Type B pancreatic cell (in vitro differentiated cells): ENCODE data around the gene CASP5. TPM values are rescaled to one million over a fixed set of nuclear protein-coding genes. Genes with fewer than 3 reads are reported as not detected.
A peak's percentile ranks its signal among the peaks of the same experiment; 100 is the strongest.
"Not testable (repeated sequence)": the region's sequence is repeated elsewhere in the genome, so short reads cannot be mapped to it uniquely, and the experiment has no call there.

ENCODE experiments used
- DNase-seq: peaks from one replicate; pipeline ENCODE4 v3.0.0; 2021; ENCODE audit warnings: mixed read lengths; ENCODE audit not compliant: unreplicated experiment; ENCODE audit errors: extremely low spot score
- H3K27ac Mint-ChIP-seq: 2 replicates; pipeline ENCODE4 v1.8.0; 2021; ENCODE audit warnings: mild to moderate bottlenecking, mixed read lengths
- H3K27me3 Mint-ChIP-seq: 2 replicates; pipeline ENCODE4 v1.8.0; 2021; ENCODE audit warnings: mixed read lengths
- H3K36me3 Mint-ChIP-seq: 2 replicates; pipeline ENCODE4 v1.8.0; 2021; ENCODE audit warnings: mixed read lengths
- H3K4me1 Mint-ChIP-seq: one replicate; pipeline ENCODE4 v1.8.0; 2021; ENCODE audit warnings: mixed read lengths; ENCODE audit not compliant: unreplicated experiment
- H3K4me3 Mint-ChIP-seq: 2 replicates; pipeline ENCODE4 v1.8.0; 2021; ENCODE audit warnings: mild to moderate bottlenecking, mixed read lengths
- H3K9me3 Mint-ChIP-seq: 2 replicates; pipeline ENCODE4 v1.8.0; 2021; ENCODE audit warnings: mixed read lengths
- CTCF ChIP-seq: fragments of 200-600 bp; sonication (generic); conservative IDR thresholded peaks from 2 replicates; pipeline ENCODE4 v1.5.0; 2021; ENCODE audit warnings: antibody characterized with exemption, mild to moderate bottlenecking
- total RNA-seq: library from RNA; stranded (reverse); gene quantifications from 2 replicates; pipeline ENCODE4 v1.2.1, GENCODE V29; 2021; ENCODE audit warnings: low replicate concordance

Gene CASP5
- total RNA-seq, 1 donor from 2014 or later, result not detected

GRCh38 chr11:105034813-105035620, 12.0 kb upstream of the CASP5 start, which contains the start of gene CASP1:
CASP1 (minus strand) TSS chr11:105035144; CDS start chr11:105035113, 31 bp downstream.
- no peak for DNase-seq
- Mint-ChIP-seq H3K27me3 (no peaks in the 10 kb centered on the region), H3K27ac (no peak within 1 kb of the TSS), H3K36me3 (no peaks in the 10 kb centered on the region), H3K9me3 (peaks cover 5% of the 10 kb centered on the region), H3K4me1 (no peaks in the 10 kb centered on the region), H3K4me3 (peak within 1 kb of the TSS; percentile 76)
- no peak for TF ChIP-seq CTCF

GRCh38 chr11:105034388-105034787, 11.4 kb upstream of the CASP5 start:
- not testable (repeated sequence) for DNase-seq, H3K27ac Mint-ChIP-seq, H3K9me3 Mint-ChIP-seq, H3K4me1 Mint-ChIP-seq, H3K4me3 Mint-ChIP-seq, H3K27me3 Mint-ChIP-seq, H3K36me3 Mint-ChIP-seq

DNA sequence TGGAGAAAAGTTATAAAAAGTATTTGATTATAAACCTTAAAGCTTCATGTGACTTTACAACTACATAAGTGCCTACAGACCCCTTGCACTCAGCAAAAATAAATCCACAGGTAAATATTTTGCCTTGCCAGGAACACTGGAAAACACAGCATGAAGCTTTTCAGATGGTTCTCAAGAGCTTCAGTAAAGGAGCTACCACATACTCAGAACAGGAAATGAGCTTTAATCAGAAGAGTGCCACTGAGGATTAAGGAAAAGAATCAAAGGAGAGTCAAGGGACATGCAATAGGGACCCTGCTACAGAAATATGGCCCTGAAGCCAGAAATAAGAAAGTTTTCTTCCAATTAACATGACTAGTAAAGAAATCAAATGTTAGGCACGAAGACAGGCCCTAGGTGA, 10.8 kb upstream of the CASP5 start:
- H3K4me1 Mint-ChIP-seq, result no peaks in the 10 kb centered on the region
- no peak overlapping the region for H3K4me3 Mint-ChIP-seq
- peaks cover 5% of the 10 kb centered on the region for H3K9me3 Mint-ChIP-seq
- no peaks in the 10 kb centered on the region for H3K27me3 Mint-ChIP-seq
- DNase-seq, result no peak
- no peak overlapping the region for H3K27ac Mint-ChIP-seq
- H3K36me3 Mint-ChIP-seq, result no peaks in the 10 kb centered on the region
- TF ChIP-seq CTCF, result no peak

DNA sequence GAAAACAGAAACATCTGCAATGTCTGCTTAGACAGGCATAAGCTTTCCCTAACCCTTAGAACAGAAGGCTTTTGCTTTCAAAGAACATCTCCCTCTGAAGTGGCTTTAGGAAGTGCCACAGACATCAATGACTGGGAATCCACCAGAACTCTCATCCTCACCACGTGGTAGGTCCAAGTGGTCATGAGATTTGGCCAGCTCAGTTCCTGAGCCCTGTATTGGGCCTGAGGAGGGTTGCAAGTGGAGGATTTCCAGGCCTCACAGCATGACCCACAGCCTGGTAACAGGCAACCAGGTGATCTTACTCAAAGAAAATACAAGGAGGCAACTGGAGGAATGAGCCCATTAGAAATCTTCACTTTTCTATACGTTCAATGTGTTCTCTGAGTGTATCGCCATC, 10.4 kb upstream of the CASP5 start:
- no peaks in the 10 kb centered on the region for H3K36me3 Mint-ChIP-seq
- H3K27me3 Mint-ChIP-seq, result no peaks in the 10 kb centered on the region
- H3K4me3 Mint-ChIP-seq, result no peak overlapping the region
- H3K4me1 Mint-ChIP-seq, result no peaks in the 10 kb centered on the region
- no peak for TF ChIP-seq CTCF
- no peak for DNase-seq
- no peak overlapping the region for H3K27ac Mint-ChIP-seq
- H3K9me3 Mint-ChIP-seq, result peaks cover 5% of the 10 kb centered on the region

DNA sequence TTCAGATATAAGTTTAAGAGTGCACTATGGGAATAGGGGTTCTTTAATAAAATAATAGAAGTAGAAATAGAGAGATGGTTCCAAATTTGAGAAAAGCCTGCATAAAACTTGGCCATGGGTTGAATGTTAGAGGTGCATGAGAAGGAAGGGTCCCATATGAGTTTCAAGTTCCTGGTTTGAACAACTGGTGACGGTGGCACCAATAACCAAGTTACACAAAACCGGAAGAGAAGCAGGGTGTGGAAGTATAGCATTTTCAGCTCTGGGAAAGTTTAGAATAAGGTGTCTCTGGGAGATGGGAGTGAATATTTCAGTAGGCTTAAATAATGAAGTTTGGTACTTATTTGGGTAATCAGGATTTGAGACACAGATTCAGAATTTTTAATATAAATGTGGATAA, 9.5 kb upstream of the CASP5 start:
- no peak for TF ChIP-seq CTCF
- no peaks in the 10 kb centered on the region for H3K27me3 Mint-ChIP-seq
- no peak for DNase-seq
- peaks cover 3% of the 10 kb centered on the region for H3K36me3 Mint-ChIP-seq
- no peak overlapping the region for H3K4me3 Mint-ChIP-seq
- H3K4me1 Mint-ChIP-seq, result peaks cover 4% of the 10 kb centered on the region
- no peak overlapping the region for H3K27ac Mint-ChIP-seq
- peaks cover 5% of the 10 kb centered on the region for H3K9me3 Mint-ChIP-seq

GRCh38 chr11:105027678-105028077, 4.7 kb upstream of the CASP5 start:
- DNase-seq, result no peak
- TF ChIP-seq CTCF, result no peak
- no peaks in the 10 kb centered on the region for H3K9me3 Mint-ChIP-seq
- H3K27me3 Mint-ChIP-seq, result no peaks in the 10 kb centered on the region
- H3K36me3 Mint-ChIP-seq, result peaks cover 3% of the 10 kb centered on the region
- peaks cover 4% of the 10 kb centered on the region for H3K4me1 Mint-ChIP-seq
- H3K27ac Mint-ChIP-seq, result no peak overlapping the region
- H3K4me3 Mint-ChIP-seq, result no peak overlapping the region
